SK-N-SH treated with all-trans-retinoic acid at 6 μM for 48 hours (cell line): Measurements from ENCODE around the gene FBXL5.
A peak's percentile ranks its signal among the peaks of the same experiment; 100 is the strongest.

Experiments
- ATAC-seq: fragments of 200-7000 bp; cut with Tn5 transposase; 3 replicates; pipeline ENCODE4 v1.9.1; 2020; ENCODE audit warnings: mild to moderate bottlenecking, moderate library complexity
- ARNTL ChIP-seq: fragments of 450-650 bp; formaldehyde crosslinking; IDR thresholded peaks from 2 replicates; pipeline ENCODE4 v1.5.0; 2020; ENCODE audit warnings: low read depth, mild to moderate bottlenecking, moderate library complexity, borderline replicate concordance
- BACH2 ChIP-seq: fragments of 250-450 bp; sonication (Bioruptor Pico); IDR thresholded peaks from 2 replicates; pipeline ENCODE4 v1.9.0; 2021; ENCODE audit warnings: mild to moderate bottlenecking, borderline replicate concordance
- CREB5 ChIP-seq: fragments of 250-450 bp; sonication (Bioruptor Pico); IDR thresholded peaks from 2 replicates; pipeline ENCODE4 v1.5.1; 2020; ENCODE audit warnings: low read depth, mild to moderate bottlenecking, moderate library complexity
- CSDC2 ChIP-seq: fragments of 250-450 bp; sonication (Bioruptor Pico); IDR thresholded peaks from 2 replicates; pipeline ENCODE4 v1.5.0; 2020; ENCODE audit warnings: mild to moderate bottlenecking, moderate library complexity
- ESRRG ChIP-seq: fragments of 250-450 bp; sonication (Bioruptor Pico); IDR thresholded peaks from 2 replicates; pipeline ENCODE4 v1.6.1; 2021; ENCODE audit warnings: mild to moderate bottlenecking
- GLIS3 ChIP-seq: fragments of 250-450 bp; sonication (Bioruptor Pico); IDR thresholded peaks from 2 replicates; pipeline ENCODE4 v1.5.0; 2020; ENCODE audit warnings: mild to moderate bottlenecking, moderate library complexity
- ISL1 ChIP-seq: fragments of 250-450 bp; sonication (Bioruptor Pico); IDR thresholded peaks from 2 replicates; pipeline ENCODE4 v2.1.2; 2022; ENCODE audit warnings: mild to moderate bottlenecking, moderate library complexity
- OSR1 ChIP-seq: fragments of 250-450 bp; sonication (Bioruptor Pico); IDR thresholded peaks from 2 replicates; pipeline ENCODE4 v1.8.0; 2022; ENCODE audit warnings: moderate library complexity, mild to moderate bottlenecking, inconsistent platforms
- PATZ1 ChIP-seq: fragments of 250-450 bp; sonication (Bioruptor Pico); IDR thresholded peaks from 2 replicates; pipeline ENCODE4 v1.8.0; 2020; ENCODE audit warnings: mild to moderate bottlenecking, moderate library complexity, borderline replicate concordance
- PPARA ChIP-seq: fragments of 250-450 bp; sonication (Bioruptor Pico); IDR thresholded peaks from 2 replicates; pipeline ENCODE4 v1.5.0; 2020; ENCODE audit warnings: mild to moderate bottlenecking, borderline replicate concordance
- RARB ChIP-seq: fragments of 250-450 bp; sonication (Bioruptor Pico); IDR thresholded peaks from 2 replicates; pipeline ENCODE4 v1.8.0; 2021; ENCODE audit warnings: mild to moderate bottlenecking, moderate library complexity
- SNAI2 ChIP-seq: fragments of 250-450 bp; sonication (Bioruptor Pico); IDR thresholded peaks from 2 replicates; pipeline ENCODE4 v1.5.0; 2020; ENCODE audit warnings: mild to moderate bottlenecking, moderate library complexity
- TSHZ2 ChIP-seq: fragments of 250-450 bp; sonication (Bioruptor Pico); IDR thresholded peaks from 2 replicates; pipeline ENCODE4 v1.5.0; 2020; ENCODE audit warnings: mild to moderate bottlenecking, moderate library complexity
- ZC3H10 ChIP-seq: fragments of 250-450 bp; sonication (Bioruptor Pico); IDR thresholded peaks from 2 replicates; pipeline ENCODE4 v1.5.1; 2021; ENCODE audit warnings: mild to moderate bottlenecking, moderate library complexity
- ZFP3 ChIP-seq: fragments of 250-450 bp; sonication (Bioruptor Pico); IDR thresholded peaks from 2 replicates; pipeline ENCODE4 v1.5.0; 2020; ENCODE audit warnings: mild to moderate bottlenecking, moderate library complexity
- ZFP30 ChIP-seq: fragments of 450-650 bp; formaldehyde crosslinking; IDR thresholded peaks from 2 replicates; pipeline ENCODE4 v1.5.0; 2022; ENCODE audit warnings: mild to moderate bottlenecking, moderate library complexity
- ZNF565 ChIP-seq: fragments of 450-650 bp; formaldehyde crosslinking; conservative IDR thresholded peaks from 2 replicates; pipeline ENCODE4 v1.5.0; 2020; ENCODE audit warnings: low read depth, mild to moderate bottlenecking, moderate library complexity
- ZNF70 ChIP-seq: fragments of 450-650 bp; formaldehyde crosslinking; IDR thresholded peaks from 2 replicates; pipeline ENCODE4 v1.5.0; 2020; ENCODE audit warnings: mild to moderate bottlenecking, moderate library complexity
- ZNF8 ChIP-seq: fragments of 450-650 bp; formaldehyde crosslinking; IDR thresholded peaks from 2 replicates; pipeline ENCODE4 v1.5.0; 2020; ENCODE audit warnings: mild to moderate bottlenecking, moderate library complexity

The FBXL5 gene

GRCh38 chr4:15691346-15692135, 36.4 kb upstream of the FBXL5 start:
- TF ChIP-seq GLIS3 (CRISPR knock-in tag), result no peak
- no peak for TF ChIP-seq ZNF565 (CRISPR knock-in tag)
- no peak for TF ChIP-seq OSR1 (CRISPR knock-in tag)
- no peak for TF ChIP-seq ZNF8
- TF ChIP-seq RARB (CRISPR knock-in tag), result no peak
- no peak for TF ChIP-seq ZFP3 (CRISPR knock-in tag)
- TF ChIP-seq ARNTL (CRISPR knock-in tag), result no peak
- no peak for TF ChIP-seq ZC3H10 (CRISPR knock-in tag)
- no peak for TF ChIP-seq BACH2 (CRISPR knock-in tag)
- no peak for TF ChIP-seq ISL1 (CRISPR knock-in tag)
- no peak for TF ChIP-seq ZFP30 (CRISPR knock-in tag)
- TF ChIP-seq PATZ1, result no peak
- TF ChIP-seq CREB5 (CRISPR knock-in tag), result no peak
- no peak for TF ChIP-seq ESRRG (CRISPR knock-in tag)
- TF ChIP-seq ZNF70, result no peak
- TF ChIP-seq CSDC2, result no peak
- TF ChIP-seq TSHZ2 (CRISPR knock-in tag), result no peak
- ATAC-seq, result peak; percentile 53

- ATAC-seq, result peak; percentile 84
- TF ChIP-seq ESRRG (CRISPR knock-in tag), result no peak
- TF ChIP-seq ZFP30 (CRISPR knock-in tag), result no peak
- no peak for TF ChIP-seq SNAI2 (CRISPR knock-in tag)
- TF ChIP-seq BACH2 (CRISPR knock-in tag), result no peak
- no peak for TF ChIP-seq GLIS3 (CRISPR knock-in tag)
- TF ChIP-seq OSR1 (CRISPR knock-in tag), result no peak
- TF ChIP-seq CREB5 (CRISPR knock-in tag), result peak; percentile 79; the same call in 1 of the 2 replicates
- no peak for TF ChIP-seq ZNF565 (CRISPR knock-in tag)
- peak; percentile 72 for TF ChIP-seq ISL1 (CRISPR knock-in tag)
- no peak for TF ChIP-seq TSHZ2 (CRISPR knock-in tag)
- TF ChIP-seq PPARA, result no peak
- TF ChIP-seq, all 23 proteins: peak for 2
Observed at GRCh38 chr4:15690020-15690809, 35.1 kb upstream of the FBXL5 start.
